ENCODE measurements around the gene CACNA1G. TPM values are rescaled to one million over a fixed set of nuclear protein-coding genes. Genes with fewer than 3 reads are reported as not detected.

CACNA1G gene
- total RNA-seq, 1 donor from 2014 or later, result 0.27 TPM

GRCh38 chr17:50660042-50660886, 99.7 kb downstream of the CACNA1G start:
- Histone ChIP-seq H2AFZ (ENCODE audit: low read depth, low read length) (peak overlapping the region; percentile 21), H3K36me3 (ENCODE audit: insufficient read depth, low read length) (no peaks in the 10 kb centered on the region), H4K20me1 (ENCODE audit: insufficient read depth, low read length) (no peaks in the 10 kb centered on the region), H3K9ac (ENCODE audit: low read length) (no peak overlapping the region), H3K79me2 (ENCODE audit: insufficient read depth, low read length) (no peaks in the 10 kb centered on the region), H3K4me3 (ENCODE audit: insufficient read depth, low read depth, low read length) (no peak overlapping the region), H3K4me1 (ENCODE audit: insufficient read depth, low read length) (peaks cover 25% of the 10 kb centered on the region), H3K27ac (ENCODE audit: low read depth, low read length) (no peak overlapping the region), H3K27me3 (ENCODE audit: insufficient read depth, low read length) (no peaks in the 10 kb centered on the region), H3K4me2 (ENCODE audit: low read length) (no peak overlapping the region), H3K9me3 (ENCODE audit: insufficient read depth, low read depth, low read length) (no peaks in the 10 kb centered on the region)
- DNase-seq (ENCODE audit: low read depth), result no peak
- H3K9me3 Mint-ChIP-seq (ENCODE audit: unreplicated experiment), result peaks cover 3% of the 10 kb centered on the region
- H3K4me3 Mint-ChIP-seq (ENCODE audit: unreplicated experiment), result no peak overlapping the region
- H3K36me3 Mint-ChIP-seq (ENCODE audit: low read depth, unreplicated experiment), result peaks cover 5% of the 10 kb centered on the region
- no peak for FAIRE-seq
- peaks cover 31% of the 10 kb centered on the region for H3K27me3 Mint-ChIP-seq (ENCODE audit: low read depth, unreplicated experiment)
- TF ChIP-seq EZH2 (IDR thresholded peaks at IDR 0.05; ENCODE audit: insufficient read depth, low read length), result no peak
- TF ChIP-seq CTCF (IDR thresholded peaks at IDR 0.05; ENCODE audit: insufficient read depth, low read depth, low read length), result no peak
- H3K27ac Mint-ChIP-seq (ENCODE audit: unreplicated experiment), result peak overlapping the region; percentile 81
- peaks cover 16% of the 10 kb centered on the region for H3K4me1 Mint-ChIP-seq (ENCODE audit: low read depth, unreplicated experiment)

GRCh38 chr17:50660887-50661345, 100.4 kb downstream of the CACNA1G start:
- Mint-ChIP-seq H3K4me3 (ENCODE audit: unreplicated experiment) (no peak overlapping the region), H3K27ac (ENCODE audit: unreplicated experiment) (peak overlapping the region; percentile 81), H3K9me3 (ENCODE audit: unreplicated experiment) (peaks cover 3% of the 10 kb centered on the region), H3K36me3 (ENCODE audit: low read depth, unreplicated experiment) (peaks cover 5% of the 10 kb centered on the region), H3K4me1 (ENCODE audit: low read depth, unreplicated experiment) (peaks cover 16% of the 10 kb centered on the region), H3K27me3 (ENCODE audit: low read depth, unreplicated experiment) (peaks cover 28% of the 10 kb centered on the region)
- Histone ChIP-seq H3K4me2 (ENCODE audit: low read length) (peak overlapping the region; percentile 78), H2AFZ (ENCODE audit: low read depth, low read length) (peak overlapping the region; percentile 21), H3K27ac (ENCODE audit: low read depth, low read length) (peak overlapping the region; percentile 23), H3K27me3 (ENCODE audit: insufficient read depth, low read length) (no peaks in the 10 kb centered on the region), H4K20me1 (ENCODE audit: insufficient read depth, low read length) (no peaks in the 10 kb centered on the region), H3K9me3 (ENCODE audit: insufficient read depth, low read depth, low read length) (no peaks in the 10 kb centered on the region), H3K4me1 (ENCODE audit: insufficient read depth, low read length) (peaks cover 25% of the 10 kb centered on the region), H3K36me3 (ENCODE audit: insufficient read depth, low read length) (no peaks in the 10 kb centered on the region), H3K9ac (ENCODE audit: low read length) (no peak overlapping the region), H3K4me3 (ENCODE audit: insufficient read depth, low read depth, low read length) (no peak overlapping the region), H3K79me2 (ENCODE audit: insufficient read depth, low read length) (no peaks in the 10 kb centered on the region)
- FAIRE-seq (no peak), DNase-seq (ENCODE audit: low read depth) (no peak)
- TF ChIP-seq CTCF (IDR thresholded peaks at IDR 0.05; ENCODE audit: insufficient read depth, low read depth, low read length), result no peak
- TF ChIP-seq EZH2 (IDR thresholded peaks at IDR 0.05; ENCODE audit: insufficient read depth, low read length), result no peak

- DNase-seq (ENCODE audit: low read depth), result no peak
- Histone ChIP-seq H3K9me3 (ENCODE audit: insufficient read depth, low read depth, low read length) (no peaks in the 10 kb centered on the region), H3K4me3 (ENCODE audit: insufficient read depth, low read depth, low read length) (no peak overlapping the region), H3K4me1 (ENCODE audit: insufficient read depth, low read length) (peaks cover 25% of the 10 kb centered on the region), H3K36me3 (ENCODE audit: insufficient read depth, low read length) (no peaks in the 10 kb centered on the region), H4K20me1 (ENCODE audit: insufficient read depth, low read length) (no peaks in the 10 kb centered on the region), H3K27me3 (ENCODE audit: insufficient read depth, low read length) (no peaks in the 10 kb centered on the region), H3K27ac (ENCODE audit: low read depth, low read length) (peak overlapping the region; percentile 23), H3K79me2 (ENCODE audit: insufficient read depth, low read length) (no peaks in the 10 kb centered on the region), H2AFZ (ENCODE audit: low read depth, low read length) (peak overlapping the region; percentile 75), H3K9ac (ENCODE audit: low read length) (peak overlapping the region; percentile 34), H3K4me2 (ENCODE audit: low read length) (peak overlapping the region; percentile 78)
- H3K36me3 Mint-ChIP-seq (ENCODE audit: low read depth, unreplicated experiment), result peaks cover 5% of the 10 kb centered on the region
- peaks cover 28% of the 10 kb centered on the region for H3K27me3 Mint-ChIP-seq (ENCODE audit: low read depth, unreplicated experiment)
- FAIRE-seq, result no peak
- peaks cover 16% of the 10 kb centered on the region for H3K4me1 Mint-ChIP-seq (ENCODE audit: low read depth, unreplicated experiment)
- peak overlapping the region; percentile 96 for H3K27ac Mint-ChIP-seq (ENCODE audit: unreplicated experiment)
- TF ChIP-seq CTCF (IDR thresholded peaks at IDR 0.05; ENCODE audit: insufficient read depth, low read depth, low read length) (no peak), EZH2 (IDR thresholded peaks at IDR 0.05; ENCODE audit: insufficient read depth, low read length) (no peak)
- no peak overlapping the region for H3K4me3 Mint-ChIP-seq (ENCODE audit: unreplicated experiment)
- H3K9me3 Mint-ChIP-seq (ENCODE audit: unreplicated experiment), result peaks cover 3% of the 10 kb centered on the region
Observed at GRCh38 chr17:50661348-50661747, 100.8 kb downstream of the CACNA1G start.
